IMR-90 (cell line): Measurements from ENCODE around the gene MGRN1.

Experiments
- BHLHE40 ChIP-seq: fragments of 150-350 bp; IDR thresholded peaks from 2 replicates; pipeline ENCODE4 v1.6.1; 2016; ENCODE audit warnings: mild to moderate bottlenecking, low read depth, low read length
- MAZ ChIP-seq: IDR thresholded peaks from 2 replicates; pipeline ENCODE4 v1.6.1; 2012; ENCODE audit warnings: low read depth, mild to moderate bottlenecking, low read length, improper control_type of control experiment, moderate library complexity, borderline replicate concordance
- MXI1 ChIP-seq: IDR thresholded peaks from 2 replicates; pipeline ENCODE4 v1.6.1; 2012; ENCODE audit warnings: low read depth, mild to moderate bottlenecking, low read length, moderate library complexity, borderline replicate concordance
- POLR2A ChIP-seq: IDR thresholded peaks from 2 replicates; pipeline ENCODE4 v1.6.1; 2012; ENCODE audit warnings: mild to moderate bottlenecking, low read depth, low read length
- RAD21 ChIP-seq: IDR thresholded peaks from 2 replicates; pipeline ENCODE4 v1.6.1; 2012; ENCODE audit warnings: low read length, improper control_type of control experiment
- SMC3 ChIP-seq: fragments of 150-350 bp; IDR thresholded peaks from 2 replicates; pipeline ENCODE4 v1.6.1; 2016; ENCODE audit warnings: low read depth, mild to moderate bottlenecking, antibody characterized with exemption, low read length, moderate library complexity
- TF ChIP-seq, protein P1 (sequence below): conservative IDR thresholded peaks from 2 replicates; pipeline ENCODE4 v1.5.1; 2012; ENCODE audit warnings: mild to moderate bottlenecking, low read depth, low read length, improper control_type of control experiment

DNA sequence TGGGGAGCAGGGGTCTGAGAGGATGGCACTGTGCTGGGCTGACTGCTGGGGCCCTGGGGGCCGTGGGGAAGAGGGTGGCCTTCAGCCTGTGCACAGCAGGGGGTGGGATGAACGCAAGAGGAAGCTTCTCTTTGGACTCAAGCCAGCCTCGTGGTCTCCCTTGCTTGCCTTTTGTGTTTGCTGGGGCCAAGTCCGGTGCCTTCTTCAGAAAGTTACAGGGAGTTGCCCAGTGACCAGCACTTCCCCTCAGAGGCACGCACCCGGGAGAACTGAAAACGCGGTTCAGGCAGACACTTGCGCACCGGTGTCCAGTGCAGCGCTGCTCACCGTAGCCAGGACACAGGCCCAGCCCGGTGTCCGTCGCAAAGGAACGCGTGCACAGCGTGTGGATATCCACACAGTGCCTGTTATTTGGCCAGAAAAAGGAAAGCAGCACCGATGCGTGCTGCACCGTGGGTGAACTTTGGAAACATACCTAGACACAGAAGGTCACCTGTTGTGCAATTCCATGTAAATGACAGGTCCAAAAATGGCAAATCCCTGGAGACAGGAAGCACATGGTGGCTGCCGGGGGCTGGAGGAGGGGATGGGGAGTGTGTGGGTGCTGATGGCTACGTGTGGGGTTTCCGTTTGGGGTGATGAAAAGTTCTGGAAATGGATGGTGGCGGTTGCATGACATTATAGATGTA lies 39.3 kb downstream of the MGRN1 start:
- TF ChIP-seq, protein P1, sequence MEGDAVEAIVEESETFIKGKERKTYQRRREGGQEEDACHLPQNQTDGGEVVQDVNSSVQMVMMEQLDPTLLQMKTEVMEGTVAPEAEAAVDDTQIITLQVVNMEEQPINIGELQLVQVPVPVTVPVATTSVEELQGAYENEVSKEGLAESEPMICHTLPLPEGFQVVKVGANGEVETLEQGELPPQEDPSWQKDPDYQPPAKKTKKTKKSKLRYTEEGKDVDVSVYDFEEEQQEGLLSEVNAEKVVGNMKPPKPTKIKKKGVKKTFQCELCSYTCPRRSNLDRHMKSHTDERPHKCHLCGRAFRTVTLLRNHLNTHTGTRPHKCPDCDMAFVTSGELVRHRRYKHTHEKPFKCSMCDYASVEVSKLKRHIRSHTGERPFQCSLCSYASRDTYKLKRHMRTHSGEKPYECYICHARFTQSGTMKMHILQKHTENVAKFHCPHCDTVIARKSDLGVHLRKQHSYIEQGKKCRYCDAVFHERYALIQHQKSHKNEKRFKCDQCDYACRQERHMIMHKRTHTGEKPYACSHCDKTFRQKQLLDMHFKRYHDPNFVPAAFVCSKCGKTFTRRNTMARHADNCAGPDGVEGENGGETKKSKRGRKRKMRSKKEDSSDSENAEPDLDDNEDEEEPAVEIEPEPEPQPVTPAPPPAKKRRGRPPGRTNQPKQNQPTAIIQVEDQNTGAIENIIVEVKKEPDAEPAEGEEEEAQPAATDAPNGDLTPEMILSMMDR: no peak
- TF ChIP-seq BHLHE40: no peak
- no peak for TF ChIP-seq POLR2A
- TF ChIP-seq SMC3: no peak
- no peak for TF ChIP-seq MXI1
- TF ChIP-seq MAZ: no peak
- no peak for TF ChIP-seq RAD21
